NK-92 (cell line): Measurements from ENCODE around the gene TSNAXIP1.
"Not testable (repeated sequence)": the region's sequence is repeated elsewhere in the genome, so short reads cannot be mapped to it uniquely, and the experiment has no call there.

Experiments used
- DNase-seq: peaks from one replicate; lab custom pipeline; 2025; ENCODE audit not compliant: unreplicated experiment; lab: John Stamatoyannopoulos, UW

Gene TSNAXIP1

DNA sequence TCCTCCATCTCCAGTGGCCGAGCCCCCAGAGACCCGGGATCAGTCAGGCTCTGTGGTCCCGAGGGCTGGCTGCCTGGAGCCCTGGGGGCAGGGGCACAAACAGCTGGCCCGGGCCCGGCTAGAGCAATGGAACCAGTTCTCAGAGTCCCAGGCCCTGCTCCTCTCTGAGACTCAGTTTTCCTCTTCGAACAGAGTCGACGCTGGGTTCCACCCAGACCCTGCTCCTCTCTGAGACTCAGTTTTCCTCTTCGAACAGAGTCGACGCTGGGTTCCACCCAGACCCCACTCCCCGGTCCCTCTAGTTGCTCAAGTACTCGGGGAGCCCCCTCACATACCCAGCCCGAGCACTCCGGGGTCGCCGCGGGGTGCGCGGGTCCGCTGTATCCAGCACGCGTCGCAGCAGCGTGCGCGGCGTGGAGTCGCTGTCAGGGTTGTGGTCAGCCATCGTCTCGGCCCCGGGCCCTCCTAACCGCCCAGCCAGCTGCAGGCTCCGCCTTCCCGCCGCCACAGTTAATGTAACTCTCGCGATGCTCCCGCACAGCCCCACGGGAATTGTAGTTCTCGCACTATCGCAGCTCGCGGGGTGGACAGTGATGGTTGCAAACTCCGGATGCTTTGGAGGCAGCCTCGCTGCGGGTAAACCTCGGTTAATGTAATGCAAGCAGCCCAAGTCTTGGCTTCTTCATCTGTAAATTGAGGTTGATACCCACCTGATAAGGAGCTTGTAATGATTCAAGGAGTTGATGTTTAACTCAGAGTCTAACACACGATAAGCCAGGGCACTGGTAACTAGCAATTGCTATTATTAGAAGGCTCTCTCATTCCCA lies 26.9 kb downstream of the TSNAXIP1 start:
- DNase-seq, result peak; percentile 30

DNA sequence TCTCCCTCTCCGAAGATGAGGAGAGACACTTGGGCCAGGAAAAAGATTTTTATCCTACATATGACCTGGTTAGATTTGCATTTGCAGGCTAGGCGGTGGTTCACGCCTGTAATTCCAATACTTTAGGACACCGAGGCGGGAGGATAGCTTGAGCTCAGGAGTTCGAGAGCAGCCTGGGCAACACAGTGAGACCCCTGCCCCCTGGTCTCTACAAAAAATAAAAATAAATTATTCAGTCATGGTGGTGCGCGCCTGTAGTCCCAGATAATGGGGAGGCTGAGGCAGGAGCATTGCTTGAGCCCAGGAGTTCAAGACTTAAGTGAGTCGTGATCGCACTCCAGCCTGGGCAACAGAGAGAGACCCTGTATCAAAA lies 27.5 kb downstream of the TSNAXIP1 start:
- DNase-seq, result no peak

DNA sequence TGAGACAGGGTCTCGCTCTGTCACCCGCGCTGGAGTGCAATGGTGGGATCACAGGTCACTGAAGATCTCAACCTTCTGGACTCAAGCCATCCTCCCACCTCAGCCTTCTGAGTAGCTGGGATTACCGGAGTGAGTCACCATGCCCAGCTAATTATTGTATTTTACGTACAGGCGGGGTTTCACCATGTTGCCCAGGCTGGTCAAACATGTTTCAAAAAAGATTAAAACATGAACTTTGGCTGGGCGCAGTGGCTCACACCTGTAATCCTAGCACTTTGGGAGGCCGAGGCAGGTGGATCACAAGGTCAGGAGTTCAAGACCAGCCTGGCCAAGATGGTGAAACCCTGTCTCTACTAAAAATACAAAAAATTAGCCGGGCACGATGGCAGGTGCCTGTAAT lies 30.5 kb downstream of the TSNAXIP1 start:
- not testable (repeated sequence) for DNase-seq

DNA sequence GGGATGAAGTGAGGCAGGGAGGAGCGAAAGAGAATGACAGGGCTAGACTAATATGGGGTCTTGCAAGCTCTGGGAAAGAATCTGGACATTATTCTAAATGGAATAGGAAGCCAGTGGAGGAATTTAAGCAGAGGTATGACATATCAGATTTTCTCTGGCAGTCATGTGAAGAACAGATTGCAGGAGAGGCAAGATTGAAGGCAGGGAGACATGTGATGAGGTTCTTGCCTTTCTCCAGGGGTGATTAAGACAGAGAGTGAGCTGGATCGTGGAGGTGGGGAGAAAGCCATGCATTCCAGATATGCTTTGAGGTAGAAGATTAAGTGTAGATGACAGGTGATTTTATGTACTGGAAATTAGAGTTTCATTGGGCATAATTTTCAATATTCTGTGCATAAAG lies 31.1 kb downstream of the TSNAXIP1 start:
- DNase-seq, result no peak

DNA sequence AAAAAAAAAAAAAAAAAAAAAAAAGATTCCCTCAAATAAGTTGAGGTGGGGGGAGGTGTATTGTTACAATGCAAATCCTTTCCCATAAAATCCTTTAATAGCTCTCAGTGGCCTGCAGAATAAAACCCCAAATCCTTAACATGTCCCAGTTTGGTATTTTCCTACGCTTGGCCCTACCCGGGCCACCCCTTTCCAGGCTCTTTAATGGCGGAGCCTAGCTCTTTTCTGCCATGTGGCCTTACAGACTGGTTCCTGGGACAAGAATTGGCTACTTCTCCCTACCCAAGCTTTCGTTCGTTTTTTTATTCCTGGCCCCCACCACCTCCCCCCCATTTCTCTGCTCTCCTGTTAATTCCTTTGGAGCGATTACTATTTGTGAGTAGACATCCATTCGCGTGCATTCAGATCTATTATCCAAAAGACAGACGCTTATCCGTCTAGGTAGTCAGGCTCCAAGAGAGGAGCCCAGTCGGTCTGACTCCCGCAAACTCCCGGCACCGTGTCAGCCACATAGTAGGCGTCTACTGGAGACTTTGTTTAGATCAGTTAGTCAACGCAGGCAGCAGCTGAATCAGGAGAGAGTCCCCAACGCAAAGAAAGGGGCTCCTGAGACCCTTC lies 34.6 kb downstream of the TSNAXIP1 start:
- no peak for DNase-seq

DNA sequence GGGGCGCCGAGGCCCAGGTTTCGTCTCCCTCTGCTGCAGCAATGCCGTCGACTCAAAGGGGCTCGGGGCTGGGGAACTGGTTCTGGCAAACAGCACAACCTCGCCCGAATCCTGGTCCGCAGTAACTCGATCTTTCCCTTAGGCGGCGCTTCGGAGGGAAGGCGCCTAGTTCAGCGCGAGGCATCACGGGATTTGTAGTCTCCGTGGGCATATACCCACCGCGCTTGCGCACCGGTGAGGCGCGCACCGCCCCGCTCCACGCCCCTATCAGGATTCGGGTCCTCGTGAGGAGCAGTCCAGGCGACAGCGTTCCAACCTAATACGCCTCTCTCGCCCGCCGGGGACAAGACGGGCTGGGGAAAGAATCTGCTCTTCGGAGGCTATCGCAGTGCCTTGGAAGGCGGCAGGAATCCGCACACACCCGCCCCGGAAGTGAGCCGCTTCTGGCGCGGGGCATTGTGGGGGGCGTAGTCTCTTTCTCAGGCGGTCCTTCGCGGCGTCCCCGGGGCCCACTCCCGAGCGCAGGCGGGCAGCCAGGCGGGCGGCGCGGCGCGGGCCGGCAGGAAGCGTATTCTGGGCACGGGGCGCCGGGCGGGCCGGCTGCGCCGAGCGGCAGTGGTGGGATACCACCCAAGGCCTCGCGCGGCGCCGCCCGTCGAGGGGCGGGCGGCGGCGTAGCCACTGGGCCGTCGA lies 35.3 kb downstream of the TSNAXIP1 start, which contains the start of gene THAP11:
TSS of gene THAP11 (plus strand) at position 505 of the 693 bp plus-strand sequence. CDS start 235 bp downstream, outside the sequence.
- peak; percentile 57 for DNase-seq

DNA sequence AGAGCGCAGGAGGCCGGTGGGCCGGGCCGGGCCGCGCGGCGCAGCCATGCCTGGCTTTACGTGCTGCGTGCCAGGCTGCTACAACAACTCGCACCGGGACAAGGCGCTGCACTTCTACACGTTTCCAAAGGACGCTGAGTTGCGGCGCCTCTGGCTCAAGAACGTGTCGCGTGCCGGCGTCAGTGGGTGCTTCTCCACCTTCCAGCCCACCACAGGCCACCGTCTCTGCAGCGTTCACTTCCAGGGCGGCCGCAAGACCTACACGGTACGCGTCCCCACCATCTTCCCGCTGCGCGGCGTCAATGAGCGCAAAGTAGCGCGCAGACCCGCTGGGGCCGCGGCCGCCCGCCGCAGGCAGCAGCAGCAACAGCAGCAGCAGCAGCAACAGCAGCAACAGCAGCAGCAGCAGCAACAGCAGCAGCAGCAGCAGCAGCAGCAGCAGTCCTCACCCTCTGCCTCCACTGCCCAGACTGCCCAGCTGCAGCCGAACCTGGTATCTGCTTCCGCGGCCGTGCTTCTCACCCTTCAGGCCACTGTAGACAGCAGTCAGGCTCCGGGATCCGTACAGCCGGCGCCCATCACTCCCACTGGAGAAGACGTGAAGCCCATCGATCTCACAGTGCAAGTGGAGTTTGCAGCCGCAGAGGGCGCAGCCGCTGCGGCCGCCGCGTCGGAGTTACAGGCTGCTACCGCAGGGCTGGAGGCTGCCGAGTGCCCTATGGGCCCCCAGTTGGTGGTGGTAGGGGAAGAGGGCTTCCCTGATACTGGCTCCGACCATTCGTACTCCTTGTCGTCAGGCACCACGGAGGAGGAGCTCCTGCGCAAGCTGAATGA lies 36.0 kb downstream of the TSNAXIP1 start:
- no peak for DNase-seq

DNA sequence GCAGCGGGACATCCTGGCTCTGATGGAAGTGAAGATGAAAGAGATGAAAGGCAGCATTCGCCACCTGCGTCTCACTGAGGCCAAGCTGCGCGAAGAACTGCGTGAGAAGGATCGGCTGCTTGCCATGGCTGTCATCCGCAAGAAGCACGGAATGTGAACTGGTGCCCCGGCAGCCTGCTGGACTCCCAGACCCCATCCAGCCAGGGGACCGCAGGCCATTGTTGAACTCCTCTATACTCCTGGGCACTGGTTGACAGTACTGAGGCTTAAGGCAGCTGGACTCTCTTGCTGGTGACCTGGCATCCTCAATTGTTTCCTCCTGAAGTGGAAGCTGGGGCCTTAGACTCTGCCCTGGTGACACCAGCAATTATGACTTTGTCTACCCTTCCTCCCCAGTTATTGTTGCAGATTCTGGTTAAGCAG lies 36.7 kb downstream of the TSNAXIP1 start:
- DNase-seq, result no peak

DNA sequence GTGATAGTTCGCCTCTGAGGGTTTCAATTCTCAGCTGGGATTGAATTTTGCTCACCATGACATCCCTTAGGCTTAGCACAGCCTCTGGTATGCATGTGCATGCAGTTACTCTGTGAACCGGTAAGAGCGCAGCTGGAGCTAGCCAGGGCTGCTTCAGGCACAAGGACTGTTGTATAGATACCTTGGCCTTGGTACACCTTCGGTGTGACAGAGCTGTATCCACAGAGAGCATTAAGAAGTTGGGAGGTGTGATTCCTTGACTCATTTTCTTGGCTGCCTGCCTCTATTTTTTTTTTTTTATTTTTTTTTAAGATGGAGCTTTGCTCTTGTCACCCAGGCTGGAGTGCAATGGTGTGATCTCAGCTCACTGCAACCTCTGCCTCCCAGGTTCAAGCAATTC lies 37.8 kb downstream of the TSNAXIP1 start:
- no peak for DNase-seq

DNA sequence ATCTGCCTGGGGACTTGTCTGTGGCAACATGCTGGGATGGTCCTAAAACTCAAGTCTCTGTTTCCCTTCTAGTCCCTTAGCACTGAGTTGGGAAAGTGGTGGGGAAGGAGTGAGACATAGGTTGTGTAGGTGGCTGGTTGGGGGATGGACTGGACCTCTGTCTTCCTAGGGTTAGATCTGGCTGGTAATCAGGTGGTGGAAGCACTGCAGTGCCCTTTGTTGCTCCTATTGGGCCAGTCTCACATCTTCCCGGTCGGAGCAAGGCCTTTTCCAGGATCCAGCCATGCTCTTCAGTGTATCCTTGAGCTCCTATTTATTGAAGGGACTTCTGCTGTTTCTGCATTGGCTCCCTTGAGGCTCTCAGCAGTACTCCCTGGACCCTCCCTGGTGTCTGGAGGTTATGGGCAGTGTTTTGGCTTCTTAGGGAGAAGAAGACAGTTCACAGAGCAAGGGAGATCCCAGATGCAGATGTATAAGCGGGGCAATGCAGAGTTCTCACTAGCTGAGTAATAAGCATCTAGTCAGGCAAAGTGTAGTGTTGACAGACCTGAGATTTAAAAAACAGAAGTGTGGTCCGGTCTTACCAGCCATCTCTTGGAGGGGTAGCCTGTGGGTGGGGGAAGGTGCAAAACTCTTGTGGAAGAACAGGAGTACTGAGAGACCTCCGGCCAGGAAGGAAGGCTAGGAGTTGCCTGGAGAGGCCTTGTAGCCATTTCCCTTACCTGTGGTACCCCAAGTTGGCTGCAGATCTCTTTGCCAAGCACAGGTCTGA lies 38.8 kb downstream of the TSNAXIP1 start:
- DNase-seq, result no peak

DNA sequence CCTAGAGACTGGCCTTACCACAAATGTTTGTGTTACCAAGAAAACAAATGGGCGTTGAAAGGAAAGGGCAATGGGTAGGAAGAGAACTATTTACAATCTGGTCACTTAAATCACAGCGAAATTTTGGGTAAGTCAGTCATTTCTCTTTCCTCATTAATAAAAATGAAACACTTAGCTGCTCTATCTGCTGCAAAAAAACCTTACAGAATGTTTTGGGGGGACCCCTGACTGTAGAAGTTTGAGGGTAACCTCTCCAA lies 39.3 kb downstream of the TSNAXIP1 start:
- DNase-seq, result no peak

DNA sequence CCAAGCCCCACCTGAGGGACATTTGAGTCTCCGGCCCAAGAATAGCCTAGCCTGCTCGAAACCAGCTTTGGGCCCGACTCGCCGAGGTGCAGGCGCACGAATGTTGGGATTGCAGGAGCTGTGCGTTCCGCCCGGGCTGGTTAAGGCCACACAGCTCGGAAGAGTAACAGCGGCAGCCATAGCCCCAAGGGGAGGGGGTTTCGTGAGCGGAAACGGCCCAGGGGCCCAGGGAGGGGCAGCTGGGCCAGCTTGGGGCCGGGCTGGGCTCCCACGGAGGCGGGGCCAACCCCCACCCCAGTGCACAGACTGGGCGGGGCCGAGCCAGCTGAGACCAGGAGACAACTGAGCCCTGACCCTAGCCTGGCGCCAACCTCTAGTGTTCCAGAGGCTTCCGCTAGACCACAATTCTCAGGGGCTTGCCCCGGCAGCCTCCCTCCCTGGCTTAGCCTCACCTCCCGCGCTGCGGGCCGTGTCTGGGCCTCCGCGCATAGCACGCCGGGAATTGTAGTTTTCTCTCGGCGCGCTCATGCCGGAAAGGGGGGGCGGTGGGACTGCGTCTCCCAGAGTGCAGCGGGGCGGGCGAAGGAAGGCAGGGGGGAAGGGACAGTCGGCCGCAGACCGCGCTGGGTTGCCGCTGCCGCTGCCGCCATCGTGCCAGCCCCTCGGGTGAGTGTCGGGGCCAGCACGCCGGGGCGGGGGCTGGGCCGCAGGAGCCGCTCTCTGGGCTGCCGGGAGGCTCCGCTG lies 39.8 kb downstream of the TSNAXIP1 start, which contains the start of gene NUTF2:
TSS of gene NUTF2 (plus strand) at position 614 of the 744 bp plus-strand sequence. CDS start 18,198 bp downstream, outside the sequence.
- DNase-seq, result peak; percentile 66

DNA sequence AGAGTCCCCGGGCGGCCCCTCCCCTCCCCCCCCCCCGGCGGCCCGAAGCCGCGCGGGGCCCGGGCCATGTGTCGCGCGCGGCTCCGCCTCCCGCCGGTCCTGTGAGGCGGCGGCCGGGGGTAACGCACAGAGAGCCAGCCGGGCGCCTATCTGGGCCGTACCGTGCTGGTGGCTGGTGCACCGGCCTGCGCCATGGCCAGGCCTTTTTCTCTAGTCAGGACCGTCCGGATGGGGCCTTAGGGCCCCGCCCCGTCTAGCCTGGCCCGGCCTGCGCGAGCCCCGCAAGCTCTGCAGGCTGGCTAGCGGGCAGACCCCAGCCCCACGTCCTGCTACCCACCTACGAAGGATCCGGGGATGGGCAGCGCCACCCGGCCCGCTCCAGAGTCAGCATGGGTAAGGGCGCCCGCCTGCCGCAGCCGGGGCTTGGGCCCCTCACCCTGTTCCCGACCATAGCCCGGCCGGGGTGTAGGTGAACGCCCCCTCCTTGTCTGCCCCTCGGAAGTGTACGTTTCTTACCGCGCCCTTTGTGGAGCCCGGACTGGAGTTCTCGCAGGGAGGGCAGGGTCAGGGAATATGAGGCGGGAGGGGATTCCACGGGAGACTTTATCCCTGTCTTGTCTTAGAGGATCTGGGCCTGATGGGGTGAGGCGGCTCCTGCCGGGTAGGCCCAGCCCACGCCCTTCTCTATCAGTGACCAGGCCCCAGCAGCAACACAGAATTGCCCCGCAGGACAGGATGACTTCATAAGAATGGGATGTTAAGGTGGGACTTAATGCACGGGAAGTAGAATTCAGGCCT lies 40.6 kb downstream of the TSNAXIP1 start, which contains the start of gene CENPT:
TSS of gene CENPT (minus strand) at position 630 of the 798 bp plus-strand sequence. CDS start 13,834 bp downstream, outside the sequence.
- no peak for DNase-seq

DNA sequence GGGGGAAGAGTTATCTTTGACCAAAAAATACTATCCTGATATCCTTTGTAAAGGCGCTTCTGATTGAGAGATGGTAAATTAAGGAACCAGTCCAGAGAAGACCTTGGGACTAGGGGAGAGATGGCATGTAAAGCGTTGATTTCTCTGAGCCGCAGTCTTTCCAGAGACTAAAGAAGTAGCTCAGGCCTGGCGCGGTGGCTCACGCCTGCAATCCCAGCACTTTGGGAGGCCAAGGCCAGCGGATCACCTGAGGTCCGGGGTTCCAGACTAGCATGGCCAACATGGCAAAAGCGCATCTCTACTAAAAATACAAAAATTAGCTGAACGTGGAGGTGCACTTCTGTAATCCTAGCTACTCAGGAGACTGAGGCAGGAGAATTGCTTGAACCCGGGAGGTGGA lies 41.4 kb downstream of the TSNAXIP1 start:
- no peak for DNase-seq

DNA sequence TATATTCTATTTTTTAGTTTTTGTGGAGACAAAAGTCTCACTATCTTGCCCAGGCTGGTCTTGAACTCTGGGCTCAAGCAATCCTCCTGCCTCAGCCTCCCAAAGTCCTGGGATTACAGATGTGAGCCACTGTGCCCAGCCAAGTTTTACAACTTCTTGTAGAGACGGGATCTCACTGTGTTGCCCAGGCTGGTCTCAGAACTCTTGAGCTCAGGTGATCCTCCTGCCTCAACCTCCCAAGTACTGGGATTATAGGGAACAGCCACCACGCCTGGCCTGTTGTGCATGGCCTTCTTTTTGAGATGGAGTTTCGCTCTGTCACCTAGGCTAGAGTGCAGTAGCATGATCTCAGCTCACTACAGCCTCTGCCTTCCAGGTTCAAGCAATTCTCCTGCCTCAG lies 47.0 kb downstream of the TSNAXIP1 start:
- DNase-seq, result no peak

DNA sequence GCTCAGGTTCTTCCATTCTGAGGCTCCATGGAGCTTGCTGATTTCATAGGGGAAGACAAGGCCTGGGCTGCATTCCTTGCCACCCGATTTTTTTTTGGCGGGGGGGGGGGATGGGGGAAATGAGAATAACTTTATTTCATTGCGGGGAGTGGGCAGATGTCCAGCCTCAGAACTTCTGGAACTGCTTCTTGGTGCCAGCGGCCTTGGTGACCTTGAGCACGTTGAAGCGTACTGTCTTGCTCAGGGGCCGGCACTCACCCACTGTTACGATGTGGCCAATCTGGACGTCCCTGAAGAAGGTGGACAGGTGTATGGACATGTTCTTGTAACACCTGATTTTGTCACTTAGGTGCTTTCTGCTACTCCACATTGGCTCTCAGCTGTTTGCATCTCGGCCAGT lies 49.1 kb downstream of the TSNAXIP1 start:
- no peak for DNase-seq

DNA sequence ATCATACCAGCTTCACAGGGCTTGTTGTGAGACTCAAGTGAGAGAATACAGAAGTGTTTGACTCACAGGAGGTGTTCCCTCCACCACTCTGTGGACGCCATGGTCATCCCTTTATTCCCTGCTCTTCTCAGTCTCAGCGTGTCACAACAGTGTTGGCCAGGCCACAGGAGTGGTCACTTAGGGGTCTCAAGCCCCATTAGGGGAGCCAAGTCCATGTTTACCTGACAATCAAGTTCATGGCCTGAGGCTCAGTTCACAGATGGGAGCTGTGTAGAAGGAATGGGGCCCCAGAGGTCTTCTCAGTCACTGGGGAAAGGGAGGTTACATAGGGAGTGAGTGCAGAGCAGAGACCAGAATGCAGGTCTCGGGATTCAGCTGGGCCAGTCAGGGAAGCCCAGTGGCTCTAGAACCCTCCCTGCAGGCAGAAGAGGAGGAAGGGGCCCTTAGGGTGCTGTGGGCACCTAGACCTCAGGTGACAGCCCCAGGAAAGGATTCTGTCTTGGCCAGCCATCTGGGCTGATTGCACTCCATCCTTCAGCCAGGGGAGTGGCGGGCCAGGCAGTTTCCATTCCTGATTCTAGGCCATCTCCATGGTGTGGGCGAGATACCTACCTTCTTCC lies 50.3 kb downstream of the TSNAXIP1 start:
- no peak for DNase-seq

DNA sequence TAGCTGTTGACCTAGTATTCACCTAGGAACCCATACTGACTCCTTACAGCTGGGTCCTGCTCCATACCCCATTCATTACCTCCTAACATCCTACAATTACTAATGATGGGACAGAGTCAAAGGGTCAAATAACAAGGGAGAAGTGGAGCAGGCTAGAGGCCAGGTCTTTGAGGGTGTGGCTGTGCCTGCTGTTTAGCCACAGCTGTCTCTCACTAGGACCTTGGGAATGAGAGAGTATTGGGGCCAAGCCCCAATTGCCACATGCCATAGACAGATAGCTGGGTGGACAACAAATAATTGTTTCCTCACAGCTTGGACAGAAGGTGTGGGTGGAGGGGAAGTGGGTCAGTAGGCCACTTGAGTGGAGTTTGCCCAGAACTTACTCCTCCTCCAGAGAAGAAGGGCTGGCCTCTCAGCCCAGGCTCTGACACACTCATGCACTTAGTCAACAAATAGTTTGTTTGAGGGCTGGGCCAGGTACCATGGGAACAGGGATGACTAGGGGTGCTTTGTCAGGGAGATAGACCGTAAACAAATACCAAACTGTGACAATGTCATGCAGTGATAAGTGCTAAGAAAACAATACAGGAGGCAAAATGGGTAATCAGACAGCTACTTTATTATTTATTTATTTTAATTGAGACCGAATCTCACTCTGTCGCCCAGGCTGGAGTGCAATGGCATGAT lies 51.0 kb downstream of the TSNAXIP1 start:
- DNase-seq, result no peak
